ENCODE results near the gene CDCA5.

The CDCA5 gene

GRCh38 chr11:65120831-65121230 lies 37.0 kb upstream of the CDCA5 start:
- DNase-seq, result peak in 1 of 10 donors; percentile 3
- intact Hi-C loops (cut with DNase I), result loop anchor here (5.0 kb wide), 1 partner anchor 39 kb away; the partner anchor contains the start of genes CDCA5 and ZFPL1

DNA sequence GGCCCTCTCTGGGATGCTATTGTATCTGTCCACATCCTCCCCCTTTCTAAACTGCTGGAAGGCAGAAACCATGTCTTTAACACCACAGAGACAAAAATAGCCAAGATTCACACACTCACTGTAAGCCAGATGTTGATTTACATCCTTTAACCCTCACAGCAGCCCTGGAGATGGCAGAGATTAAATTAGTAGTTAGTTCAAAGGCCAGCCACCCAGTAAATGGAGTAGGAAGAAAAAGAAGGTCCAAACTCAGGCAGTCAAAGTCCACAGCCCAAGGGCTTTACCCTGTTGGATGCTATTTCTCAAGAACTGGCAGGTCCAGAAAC lies 35.8 kb upstream of the CDCA5 start:
- DNase-seq, result peak in 1 of 10 donors; percentile 12
- intact Hi-C loops (cut with DNase I), result loop anchor here (2.0 to 10.0 kb wide), 3 partner anchors 107 to 342 kb away; partner anchors contain the start of genes PPP2R5B and SF1

DNA sequence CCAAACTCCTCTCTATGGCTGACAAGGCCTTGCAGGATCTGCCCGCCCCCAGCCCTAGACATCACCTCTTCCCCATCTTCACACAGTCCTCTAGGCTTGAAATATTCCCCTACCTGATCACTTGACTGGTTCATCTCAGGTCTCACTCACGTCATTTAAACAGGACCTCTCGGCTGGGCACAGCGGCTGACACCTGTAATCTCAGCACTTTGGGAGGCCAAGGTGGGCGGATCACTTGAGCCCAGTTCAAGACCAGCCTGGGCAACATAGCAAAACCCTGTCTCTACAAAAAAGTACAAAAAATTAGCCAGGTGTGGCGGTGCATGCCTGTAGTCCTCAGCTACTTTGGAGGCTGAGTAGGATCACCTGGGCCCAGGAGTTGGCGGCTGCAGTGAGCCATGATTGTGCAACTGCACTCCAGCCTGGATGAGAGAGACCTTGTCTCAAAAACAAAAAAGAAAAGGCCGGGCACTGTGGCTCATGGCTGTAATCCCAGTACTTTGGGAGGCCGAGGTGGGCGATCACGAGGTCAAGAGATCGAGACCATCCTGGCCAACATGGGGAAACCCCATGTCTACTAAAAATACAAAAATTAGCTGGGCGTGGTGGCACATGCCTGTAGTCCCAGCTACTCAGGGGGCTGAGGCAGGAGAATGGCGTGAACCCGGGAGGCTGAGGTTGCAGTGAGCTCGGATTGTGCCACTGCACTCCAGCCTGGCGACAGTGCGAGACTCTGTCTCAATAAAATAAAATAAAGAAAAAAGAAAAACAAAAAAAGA lies 35.2 kb upstream of the CDCA5 start:
- DNase-seq, result peak in 3 of 10 donors; percentile 2 to 62 (median 19)

GRCh38 chr11:65118097-65118837 lies 34.4 kb upstream of the CDCA5 start:
- DNase-seq, result peak in 1 of 10 donors; percentile 66
- intact Hi-C loops (cut with DNase I), result loop anchor here (2.0 to 10.0 kb wide), 3 partner anchors 105 to 341 kb away; partner anchors contain the start of genes PPP2R5B and SF1

More for the DNA sequence above, 35.2 kb upstream of the CDCA5 start:
- intact Hi-C loops (cut with DNase I), result loop anchor here (2.0 to 10.0 kb wide), 3 partner anchors 106 to 342 kb away; partner anchors contain the start of genes PPP2R5B and SF1

GRCh38 chr11:65117206-65118096 lies 33.6 kb upstream of the CDCA5 start, which contains the start of gene ZNHIT2:
TSS of gene ZNHIT2 (minus strand) at chr11:65117701. CDS start at chr11:65117653, 48 bp downstream.
- intact Hi-C loops (cut with DNase I), result loop anchor here (2.0 to 10.0 kb wide), 3 partner anchors 105 to 340 kb away; partner anchors contain the start of genes PPP2R5B and SF1

DNA sequence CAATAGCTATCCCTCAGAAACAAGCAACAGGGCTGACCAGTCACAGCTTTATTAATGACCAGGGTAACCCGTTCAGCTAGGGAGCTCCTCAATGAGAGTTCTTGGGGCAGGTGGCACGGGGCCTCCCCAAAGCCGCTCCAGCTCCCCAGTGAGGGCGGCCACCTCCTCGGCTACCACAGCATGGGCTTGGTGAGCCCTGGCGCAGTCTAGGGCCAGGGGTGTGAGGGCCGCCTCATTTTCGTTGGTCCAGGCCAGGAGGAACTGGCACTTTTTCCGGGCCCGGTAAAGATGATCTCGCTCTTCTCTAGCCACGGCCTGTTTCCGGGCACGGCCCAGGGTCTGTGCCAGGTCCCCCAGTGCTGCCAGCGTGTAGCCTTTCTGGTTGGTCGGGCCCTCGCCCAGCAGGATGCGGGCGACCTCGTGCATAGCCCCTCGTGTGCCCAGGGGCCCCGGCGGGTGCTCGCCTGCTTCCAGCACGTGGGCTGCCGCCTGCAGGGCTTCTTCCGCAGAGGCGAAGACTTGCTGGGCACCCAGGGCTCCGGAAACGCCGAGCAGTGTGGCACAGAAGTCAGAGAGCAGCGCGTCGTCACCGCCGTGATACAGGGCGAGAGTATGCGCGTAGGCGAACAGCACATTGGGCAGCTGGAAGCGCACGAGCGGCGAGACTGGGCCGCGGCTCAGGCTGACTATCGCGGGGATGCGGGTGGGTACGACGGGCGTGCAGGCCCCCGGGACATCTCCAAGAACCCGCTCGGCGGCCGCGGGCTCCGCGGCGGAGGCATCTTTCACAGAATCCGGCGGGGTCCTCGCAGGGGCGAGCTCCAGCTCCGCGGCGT lies 32.7 kb upstream of the CDCA5 start:
- peak in 3 of 10 donors; percentile 36 to 90 (median 82) for DNase-seq
- intact Hi-C loops (cut with DNase I), result loop anchor here (5.0 to 10.0 kb wide), 2 partner anchors 192 to 339 kb away; partner anchors contain the start of genes PPP2R5B and SF1

More at GRCh38 chr11:65117206-65118096, 33.6 kb upstream of the CDCA5 start, which contains the start of gene ZNHIT2:
- DNase-seq, result peak; percentile 99 to 100 (median 100)

DNA sequence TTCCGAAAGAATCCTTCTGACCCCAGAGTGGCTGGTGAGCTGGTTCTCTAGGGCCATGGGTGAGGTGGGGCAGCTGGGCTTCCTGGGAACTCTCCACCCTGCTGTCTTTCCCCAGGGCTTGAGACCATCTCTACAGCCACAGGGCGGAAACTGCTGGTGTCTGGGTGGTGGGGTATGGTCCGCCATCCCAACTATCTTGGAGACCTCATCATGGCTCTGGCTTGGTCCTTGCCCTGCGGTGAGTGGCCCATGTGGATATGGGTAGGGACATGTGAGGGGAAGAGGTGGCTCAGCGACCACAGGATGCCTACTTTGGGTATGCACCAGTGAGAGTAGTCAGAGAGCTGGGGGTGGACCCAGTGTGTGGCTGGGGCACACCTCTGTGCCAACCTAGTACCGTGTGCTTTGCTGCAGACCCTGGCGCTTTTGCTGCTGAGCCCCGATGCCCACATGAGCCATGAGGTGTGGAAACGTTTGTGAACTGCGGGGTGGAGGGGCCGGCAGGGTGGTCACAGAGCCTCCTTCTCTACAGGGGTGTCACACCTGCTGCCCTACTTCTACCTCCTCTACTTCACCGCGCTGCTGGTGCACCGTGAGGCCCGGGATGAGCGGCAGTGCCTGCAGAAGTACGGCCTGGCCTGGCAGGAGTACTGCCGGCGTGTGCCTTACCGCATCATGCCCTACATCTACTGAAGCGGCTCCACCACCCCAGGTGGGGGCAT lies 31.7 kb upstream of the CDCA5 start:
- DNase-seq, result peak in 2 of 10 donors; percentile 55 to 63
- intact Hi-C loops (cut with DNase I), result loop anchor here (5.0 to 10.0 kb wide), 2 partner anchors 191 to 338 kb away; partner anchors contain the start of genes PPP2R5B and SF1

DNA sequence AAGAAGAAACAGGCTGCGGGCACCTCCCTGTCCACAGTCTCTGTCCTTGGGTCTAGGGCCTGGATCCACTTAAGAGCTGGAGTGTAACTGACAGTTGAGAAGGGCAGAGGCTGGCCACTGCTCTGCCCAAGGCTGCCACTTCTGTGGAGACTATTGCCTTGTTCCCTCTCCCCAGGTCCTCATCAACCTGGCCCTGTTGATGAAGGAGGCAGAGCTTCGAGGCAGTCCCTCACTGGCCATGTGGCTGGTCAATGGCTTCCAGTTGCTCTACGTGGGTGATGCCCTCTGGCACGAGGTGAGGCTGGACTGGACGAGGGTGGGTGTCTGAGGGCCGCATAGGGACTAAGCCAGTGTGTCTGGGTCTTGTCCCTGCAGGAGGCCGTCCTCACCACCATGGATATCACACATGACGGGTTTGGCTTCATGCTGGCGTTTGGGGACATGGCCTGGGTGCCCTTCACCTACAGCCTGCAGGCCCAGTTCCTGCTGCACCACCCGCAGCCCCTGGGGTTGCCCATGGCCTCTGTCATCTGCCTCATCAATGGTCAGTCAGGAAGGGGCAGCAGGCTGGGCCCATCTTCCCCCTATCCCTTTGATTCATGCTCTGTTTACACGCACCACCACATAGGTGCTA lies 30.8 kb upstream of the CDCA5 start:
- intact Hi-C loops (cut with DNase I), result loop anchor here (5.0 to 10.0 kb wide), 3 partner anchors 87 to 337 kb away; partner anchors contain the start of genes PPP2R5B, SF1 and SNX15
- DNase-seq, result peak in 2 of 10 donors; percentile 37 to 75

DNA sequence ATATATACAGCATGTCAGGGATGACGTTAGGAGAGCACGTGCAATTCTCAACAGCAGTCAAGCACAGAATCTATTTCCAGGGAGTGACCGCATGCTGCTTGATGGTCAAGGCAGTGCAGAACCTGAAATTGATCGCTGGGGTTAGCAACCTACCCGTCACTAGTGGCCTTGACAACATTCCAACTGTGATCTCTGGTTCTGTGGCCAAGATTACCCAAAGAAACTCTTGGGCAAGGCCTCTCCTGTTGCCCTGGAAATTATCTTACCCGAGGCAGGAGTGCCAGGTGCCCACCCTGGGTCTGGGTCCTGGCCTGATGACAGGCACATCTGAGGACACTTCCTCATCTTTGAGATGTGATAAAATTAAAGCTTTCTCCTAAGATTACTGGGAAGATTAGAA lies 30.0 kb upstream of the CDCA5 start:
- intact Hi-C loops (cut with DNase I), result loop anchor here (5.0 to 10.0 kb wide), 2 partner anchors 87 to 189 kb away; partner anchors contain the start of genes PPP2R5B and SNX15
- peak in 2 of 10 donors; percentile 0 to 59 for DNase-seq

DNA sequence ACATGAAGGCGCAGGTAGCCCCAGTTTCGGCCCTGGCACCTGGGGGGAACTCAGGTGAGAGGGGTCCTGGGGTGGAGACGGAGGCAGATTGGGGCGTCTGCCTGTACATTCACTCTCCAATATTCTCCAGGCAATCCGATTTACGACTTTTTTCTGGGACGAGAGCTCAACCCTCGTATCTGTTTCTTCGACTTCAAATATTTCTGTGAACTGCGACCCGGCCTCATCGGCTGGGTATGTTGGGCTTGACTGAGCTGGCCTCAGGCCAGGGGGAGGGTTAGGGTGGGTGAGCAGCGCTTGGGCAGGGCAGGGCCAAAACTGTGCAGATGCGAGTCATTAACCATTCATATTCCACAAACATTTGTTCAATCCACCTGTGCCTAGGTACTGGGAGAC lies 29.5 kb upstream of the CDCA5 start:
- intact Hi-C loops (cut with DNase I), result loop anchor here (5.0 to 10.0 kb wide), 2 partner anchors 86 to 189 kb away; partner anchors contain the start of genes PPP2R5B and SNX15
- DNase-seq, result peak in 2 of 10 donors; percentile 9 to 63

- intact Hi-C loops (cut with DNase I), result loop anchor here (5.0 to 10.0 kb wide), 2 partner anchors 85 to 188 kb away; partner anchors contain the start of genes PPP2R5B and SNX15
- peak; percentile 35 to 95 (median 66) for DNase-seq
Observed at GRCh38 chr11:65112546-65113360, 28.9 kb upstream of the CDCA5 start.

GRCh38 chr11:65111744-65112545 lies 28.1 kb upstream of the CDCA5 start, which contains the start of gene TM7SF2:
TSS of gene TM7SF2 (plus strand) at chr11:65111872. CDS start at chr11:65112016, 144 bp downstream.
- intact Hi-C loops (cut with DNase I), result loop anchor here (5.0 to 10.0 kb wide), 2 partner anchors 85 to 187 kb away; partner anchors contain the start of genes PPP2R5B and SNX15
- DNase-seq, result peak; percentile 94 to 100 (median 98)

DNA sequence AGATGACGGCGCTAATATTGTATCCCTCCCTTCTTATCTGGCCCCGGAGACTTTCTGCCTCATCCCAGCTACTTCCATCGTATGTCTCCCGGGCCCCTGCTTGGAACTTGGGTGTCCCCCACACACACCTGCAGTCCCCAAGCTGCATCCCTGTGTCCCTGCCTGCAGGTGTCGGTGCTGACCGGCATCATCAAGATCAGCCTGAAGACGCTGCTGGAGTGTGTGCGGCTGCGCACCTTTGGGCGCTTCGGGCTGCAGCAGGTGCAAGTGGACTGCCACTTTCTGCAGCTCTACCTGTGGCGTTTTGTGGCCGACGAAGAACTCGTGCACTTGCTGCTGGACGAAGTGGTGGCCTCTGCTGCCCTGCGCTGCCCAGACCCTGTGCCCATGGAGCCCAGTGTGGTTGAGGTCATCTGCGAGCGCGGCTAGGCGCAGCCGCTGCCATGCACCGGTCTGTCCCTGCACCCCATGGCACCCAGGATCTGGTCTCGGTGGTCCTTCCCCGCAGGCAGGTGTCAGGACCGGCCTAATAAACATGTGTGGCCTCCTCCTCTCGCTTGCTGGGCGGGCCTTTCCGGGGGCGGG lies 27.4 kb upstream of the CDCA5 start:
- DNase-seq, result no peak
- intact Hi-C loops (cut with DNase I), result loop anchor here (5.0 to 10.0 kb wide), 2 partner anchors 84 to 186 kb away; partner anchors contain the start of genes PPP2R5B and SNX15

DNA sequence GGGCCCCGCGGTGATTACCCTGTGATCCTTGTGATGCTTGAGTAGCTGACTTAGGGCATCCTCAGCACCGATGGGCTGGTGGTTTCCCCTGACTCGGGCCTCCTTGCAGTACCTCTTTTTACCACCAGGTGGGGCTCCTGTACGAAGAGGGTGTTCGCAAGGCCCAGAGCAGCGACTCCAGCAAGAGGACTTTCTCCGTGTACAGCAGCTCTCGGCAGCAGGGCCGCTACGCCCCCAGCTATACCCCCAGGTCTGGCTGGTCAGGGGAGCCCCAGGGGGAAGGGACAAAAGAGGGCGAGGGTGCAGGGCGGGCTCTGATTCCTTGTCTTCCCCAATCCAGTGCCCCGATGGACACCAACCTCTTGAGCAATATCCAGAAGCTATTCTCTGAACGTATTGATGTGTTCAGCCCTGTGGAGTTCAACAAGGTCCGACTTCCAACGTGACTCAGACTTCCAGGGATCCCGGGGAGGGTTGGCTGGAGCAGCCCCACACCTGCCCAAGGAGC lies 26.6 kb upstream of the CDCA5 start:
- DNase-seq, result peak; percentile 83 to 98 (median 96)
- intact Hi-C loops (cut with DNase I), result loop anchor here (5.0 to 10.0 kb wide), 2 partner anchors 83 to 186 kb away; partner anchors contain the start of genes PPP2R5B and SNX15
